Bronchial epithelial cell (primary cell): ENCODE measurements around the gene LTBP1. TPM values are rescaled to one million over a fixed set of nuclear protein-coding genes. Genes with fewer than 3 reads are reported as not detected.

Experiments used
- DNase-seq: peaks from one replicate; pipeline ENCODE4 v3.0.0-alpha.2; 2010; ENCODE audit warnings: low read depth
- FAIRE-seq: peaks from 2 replicates; lab custom pipeline; 2011; peaks lifted over from hg19 to GRCh38; lab: Jason Lieb, UNC
- H3K27me3 ChIP-seq: 2 replicates; pipeline ENCODE4 v1.5.1; 2011; ENCODE audit warnings: low read length; ENCODE audit not compliant: control insufficient read depth, insufficient read depth
- H3K36me3 ChIP-seq: 2 replicates; pipeline ENCODE4 v1.5.1; 2011; ENCODE audit warnings: low read length; ENCODE audit not compliant: control insufficient read depth, insufficient read depth
- H3K4me3 ChIP-seq: 2 replicates; pipeline ENCODE4 v1.5.1; 2011; ENCODE audit warnings: mild to moderate bottlenecking, low read depth, low read length, control low read depth
- CTCF ChIP-seq: IDR thresholded peaks from 2 replicates; pipeline ENCODE4 v1.5.1; 2011; ENCODE audit warnings: mild to moderate bottlenecking, moderate library complexity, low read length, control low read depth, inconsistent platforms; ENCODE audit not compliant: insufficient read depth, severe bottlenecking
- total RNA-seq: library from RNA; depleted of rRNA; stranded (reverse); fragments of >200 nt; gene quantifications from 2 replicates; pipeline ENCODE4 v1.2.1, GENCODE V29; 2014

Gene LTBP1
- total RNA-seq, 1 donor from 2014 or later = 6.6 TPM

- no peak for TF ChIP-seq CTCF
- DNase-seq (no peak), FAIRE-seq (no peak)
Observed at GRCh38 chr2:32931519-32931918, 15.2 kb upstream of the LTBP1 start.

GRCh38 chr2:32931945-32932709 lies 14.6 kb upstream of the LTBP1 start:
- Histone ChIP-seq H3K4me3 (no peak overlapping the region), H3K36me3 (no peaks in the 10 kb centered on the region), H3K27me3 (no peaks in the 10 kb centered on the region)
- DNase-seq (no peak), FAIRE-seq (no peak)
- TF ChIP-seq CTCF = no peak

More at GRCh38 chr2:32931519-32931918, 15.2 kb upstream of the LTBP1 start:
- no peaks in the 10 kb centered on the region for H3K36me3 ChIP-seq
- no peaks in the 10 kb centered on the region for H3K27me3 ChIP-seq
- no peak overlapping the region for H3K4me3 ChIP-seq

- Histone ChIP-seq H3K4me3 (no peak overlapping the region), H3K36me3 (no peaks in the 10 kb centered on the region), H3K27me3 (no peaks in the 10 kb centered on the region)
- FAIRE-seq = no peak
- TF ChIP-seq CTCF = no peak
- peak; percentile 13 for DNase-seq
Observed at GRCh38 chr2:32932825-32933755, 13.7 kb upstream of the LTBP1 start.

GRCh38 chr2:32933756-32934095 lies 13.0 kb upstream of the LTBP1 start:
- Histone ChIP-seq H3K36me3 (no peaks in the 10 kb centered on the region), H3K4me3 (no peak overlapping the region), H3K27me3 (no peaks in the 10 kb centered on the region)
- DNase-seq (no peak), FAIRE-seq (no peak)
- no peak for TF ChIP-seq CTCF

- FAIRE-seq (no peak), DNase-seq (peak; percentile 65)
- Histone ChIP-seq H3K27me3 (no peaks in the 10 kb centered on the region), H3K36me3 (no peaks in the 10 kb centered on the region), H3K4me3 (no peak overlapping the region)
- TF ChIP-seq CTCF = no peak
Observed at GRCh38 chr2:32937602-32938448, 8.9 kb upstream of the LTBP1 start.
